ENCODE measurements around the gene HDAC5.

The HDAC5 gene

GRCh38 chr17:44063704-44064639 lies 59.5 kb downstream of the HDAC5 start:
- Histone ChIP-seq H3K4me3 (ENCODE audit: low read length) (no peak overlapping the region), H3K79me2 (ENCODE audit: low read length) (peaks cover 76% of the 10 kb centered on the region), H3K27ac (ENCODE audit: low read length) (no peak overlapping the region), H3K4me2 (ENCODE audit: low read length) (no peak overlapping the region), H3K9ac (ENCODE audit: low read length) (no peak overlapping the region), H3K27me3 (ENCODE audit: low read depth, low read length) (no peaks in the 10 kb centered on the region), H3K9me3 (ENCODE audit: insufficient read depth, low read length) (no peaks in the 10 kb centered on the region), H3K36me3 (replicated peaks; ENCODE audit: low read depth, low read length) (peaks cover 37% of the 10 kb centered on the region), H2AFZ (ENCODE audit: low read depth, low read length) (no peak overlapping the region), H3K4me1 (ENCODE audit: low read length) (peaks cover 15% of the 10 kb centered on the region), H4K20me1 (ENCODE audit: insufficient read depth, low read length) (0 out of 2 replicates have a peak, but pooled peaks cover 3% of the 10 kb centered on the region)
- TF ChIP-seq CTCF (IDR thresholded peaks at IDR 0.05; ENCODE audit: low read depth, low read length), result no peak
- no peak for TF ChIP-seq EZH2phosphoT487 (IDR thresholded peaks at IDR 0.05; ENCODE audit: low read depth)

- no peak overlapping the region for H3K27ac ChIP-seq (ENCODE audit: low read length)
- peaks cover 15% of the 10 kb centered on the region for H3K4me1 ChIP-seq (ENCODE audit: low read length)
- peaks cover 43% of the 10 kb centered on the region for H3K36me3 ChIP-seq (replicated peaks; ENCODE audit: low read depth, low read length)
- H3K9ac ChIP-seq (ENCODE audit: low read length), result no peak overlapping the region
- no peaks in the 10 kb centered on the region for H3K27me3 ChIP-seq (ENCODE audit: low read depth, low read length)
- H2AFZ ChIP-seq (ENCODE audit: low read depth, low read length), result no peak overlapping the region
- no peaks in the 10 kb centered on the region for H3K9me3 ChIP-seq (ENCODE audit: insufficient read depth, low read length)
- H3K4me3 ChIP-seq (ENCODE audit: low read length), result no peak overlapping the region
- TF ChIP-seq EZH2phosphoT487 (IDR thresholded peaks at IDR 0.05; ENCODE audit: low read depth) (no peak), CTCF (IDR thresholded peaks at IDR 0.05; ENCODE audit: low read depth, low read length) (no peak)
- H3K79me2 ChIP-seq (ENCODE audit: low read length), result peaks cover 85% of the 10 kb centered on the region
- H4K20me1 ChIP-seq (ENCODE audit: insufficient read depth, low read length), result 0 out of 2 replicates have a peak, but pooled peaks cover 3% of the 10 kb centered on the region
- no peak overlapping the region for H3K4me2 ChIP-seq (ENCODE audit: low read length)
Measured at GRCh38 chr17:44062871-44063270, 60.6 kb downstream of the HDAC5 start.

GRCh38 chr17:44061446-44061845 lies 62.0 kb downstream of the HDAC5 start:
- Histone ChIP-seq H3K27ac (ENCODE audit: low read length) (no peak overlapping the region), H3K9me3 (ENCODE audit: insufficient read depth, low read length) (no peaks in the 10 kb centered on the region), H3K4me2 (ENCODE audit: low read length) (no peak overlapping the region), H3K27me3 (ENCODE audit: low read depth, low read length) (no peaks in the 10 kb centered on the region), H3K79me2 (ENCODE audit: low read length) (peaks cover 92% of the 10 kb centered on the region), H3K9ac (ENCODE audit: low read length) (no peak overlapping the region), H3K4me3 (ENCODE audit: low read length) (no peak overlapping the region), H4K20me1 (ENCODE audit: insufficient read depth, low read length) (0 out of 2 replicates have a peak, but pooled peaks cover 3% of the 10 kb centered on the region), H3K4me1 (ENCODE audit: low read length) (peaks cover 9% of the 10 kb centered on the region), H2AFZ (ENCODE audit: low read depth, low read length) (no peak overlapping the region), H3K36me3 (replicated peaks; ENCODE audit: low read depth, low read length) (peaks cover 43% of the 10 kb centered on the region)
- TF ChIP-seq EZH2phosphoT487 (IDR thresholded peaks at IDR 0.05; ENCODE audit: low read depth) (no peak), CTCF (IDR thresholded peaks at IDR 0.05; ENCODE audit: low read depth, low read length) (no peak)

GRCh38 chr17:44059101-44059892 lies 64.1 kb downstream of the HDAC5 start:
- H3K4me3 ChIP-seq (ENCODE audit: low read length), result no peak overlapping the region
- no peak overlapping the region for H3K9ac ChIP-seq (ENCODE audit: low read length)
- H3K27me3 ChIP-seq (ENCODE audit: low read depth, low read length), result no peaks in the 10 kb centered on the region
- H3K4me2 ChIP-seq (ENCODE audit: low read length), result no peak overlapping the region
- peaks cover 49% of the 10 kb centered on the region for H3K36me3 ChIP-seq (replicated peaks; ENCODE audit: low read depth, low read length)
- H4K20me1 ChIP-seq (ENCODE audit: insufficient read depth, low read length), result 0 out of 2 replicates have a peak, but pooled peaks cover 3% of the 10 kb centered on the region
- peaks cover 89% of the 10 kb centered on the region for H3K79me2 ChIP-seq (ENCODE audit: low read length)
- H2AFZ ChIP-seq (ENCODE audit: low read depth, low read length), result no peak overlapping the region
- no peak overlapping the region for H3K27ac ChIP-seq (ENCODE audit: low read length)
- 0 out of 2 replicates have a peak, but pooled peaks cover 4% of the 10 kb centered on the region for H3K4me1 ChIP-seq (ENCODE audit: low read length)
- no peaks in the 10 kb centered on the region for H3K9me3 ChIP-seq (ENCODE audit: insufficient read depth, low read length)
- no peak for TF ChIP-seq CTCF (IDR thresholded peaks at IDR 0.05; ENCODE audit: low read depth, low read length)
- no peak for TF ChIP-seq EZH2phosphoT487 (IDR thresholded peaks at IDR 0.05; ENCODE audit: low read depth)

Data from OCI-LY3 (cell line).